ENCODE data around the gene FAM3D.

DNA sequence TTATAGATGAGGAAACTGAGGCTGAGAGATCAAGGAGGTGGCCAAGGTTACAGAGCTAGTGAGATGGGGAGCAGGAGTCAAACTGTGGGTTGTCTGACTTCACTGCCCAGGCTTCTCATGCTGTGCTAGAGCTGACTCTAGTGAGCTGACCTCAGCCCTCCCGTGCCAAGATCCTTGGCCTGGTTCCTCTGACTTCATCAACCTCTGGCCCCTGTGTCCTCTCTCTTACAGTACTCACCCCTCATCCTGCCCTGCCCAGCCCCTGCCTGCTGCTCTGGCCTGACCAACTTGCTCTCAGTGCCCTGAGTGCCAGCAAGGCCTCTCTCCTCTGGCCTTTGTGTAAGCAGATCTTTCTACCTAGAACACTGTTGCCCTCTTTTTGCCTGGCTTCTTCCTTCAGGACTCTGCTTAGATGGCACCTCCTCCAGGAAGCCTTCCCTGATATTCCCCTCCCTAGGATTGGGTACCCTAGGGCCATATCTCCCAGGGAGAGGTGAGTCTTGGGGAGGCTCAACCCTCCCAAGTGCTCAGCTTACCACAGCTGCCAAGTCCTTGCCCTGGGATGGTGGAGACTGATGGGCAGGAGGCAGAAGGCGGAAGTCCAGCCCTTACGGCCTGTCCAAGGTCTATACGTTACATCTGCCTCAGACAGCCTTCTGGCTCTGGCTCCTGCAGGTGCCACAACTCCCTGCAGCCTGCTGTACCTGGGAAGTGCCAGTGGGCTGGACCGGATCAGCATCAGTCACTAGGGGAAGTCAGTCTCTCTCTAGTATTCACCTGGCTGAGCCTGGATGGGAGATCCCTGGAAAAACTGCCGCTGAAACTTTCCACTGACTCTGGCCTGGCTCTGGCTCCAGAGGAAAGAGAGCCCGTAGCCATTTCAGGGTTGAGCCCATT lies 53.1 kb downstream of the FAM3D start:
- TF ChIP-seq, protein P1, sequence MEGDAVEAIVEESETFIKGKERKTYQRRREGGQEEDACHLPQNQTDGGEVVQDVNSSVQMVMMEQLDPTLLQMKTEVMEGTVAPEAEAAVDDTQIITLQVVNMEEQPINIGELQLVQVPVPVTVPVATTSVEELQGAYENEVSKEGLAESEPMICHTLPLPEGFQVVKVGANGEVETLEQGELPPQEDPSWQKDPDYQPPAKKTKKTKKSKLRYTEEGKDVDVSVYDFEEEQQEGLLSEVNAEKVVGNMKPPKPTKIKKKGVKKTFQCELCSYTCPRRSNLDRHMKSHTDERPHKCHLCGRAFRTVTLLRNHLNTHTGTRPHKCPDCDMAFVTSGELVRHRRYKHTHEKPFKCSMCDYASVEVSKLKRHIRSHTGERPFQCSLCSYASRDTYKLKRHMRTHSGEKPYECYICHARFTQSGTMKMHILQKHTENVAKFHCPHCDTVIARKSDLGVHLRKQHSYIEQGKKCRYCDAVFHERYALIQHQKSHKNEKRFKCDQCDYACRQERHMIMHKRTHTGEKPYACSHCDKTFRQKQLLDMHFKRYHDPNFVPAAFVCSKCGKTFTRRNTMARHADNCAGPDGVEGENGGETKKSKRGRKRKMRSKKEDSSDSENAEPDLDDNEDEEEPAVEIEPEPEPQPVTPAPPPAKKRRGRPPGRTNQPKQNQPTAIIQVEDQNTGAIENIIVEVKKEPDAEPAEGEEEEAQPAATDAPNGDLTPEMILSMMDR (IDR thresholded peaks at IDR 0.05; ENCODE audit: insufficient read depth, low read length): no peak
- no peak for TF ChIP-seq POLR2AphosphoS5 (IDR thresholded peaks at IDR 0.05; ENCODE audit: low read depth)
- TF ChIP-seq, protein P2, sequence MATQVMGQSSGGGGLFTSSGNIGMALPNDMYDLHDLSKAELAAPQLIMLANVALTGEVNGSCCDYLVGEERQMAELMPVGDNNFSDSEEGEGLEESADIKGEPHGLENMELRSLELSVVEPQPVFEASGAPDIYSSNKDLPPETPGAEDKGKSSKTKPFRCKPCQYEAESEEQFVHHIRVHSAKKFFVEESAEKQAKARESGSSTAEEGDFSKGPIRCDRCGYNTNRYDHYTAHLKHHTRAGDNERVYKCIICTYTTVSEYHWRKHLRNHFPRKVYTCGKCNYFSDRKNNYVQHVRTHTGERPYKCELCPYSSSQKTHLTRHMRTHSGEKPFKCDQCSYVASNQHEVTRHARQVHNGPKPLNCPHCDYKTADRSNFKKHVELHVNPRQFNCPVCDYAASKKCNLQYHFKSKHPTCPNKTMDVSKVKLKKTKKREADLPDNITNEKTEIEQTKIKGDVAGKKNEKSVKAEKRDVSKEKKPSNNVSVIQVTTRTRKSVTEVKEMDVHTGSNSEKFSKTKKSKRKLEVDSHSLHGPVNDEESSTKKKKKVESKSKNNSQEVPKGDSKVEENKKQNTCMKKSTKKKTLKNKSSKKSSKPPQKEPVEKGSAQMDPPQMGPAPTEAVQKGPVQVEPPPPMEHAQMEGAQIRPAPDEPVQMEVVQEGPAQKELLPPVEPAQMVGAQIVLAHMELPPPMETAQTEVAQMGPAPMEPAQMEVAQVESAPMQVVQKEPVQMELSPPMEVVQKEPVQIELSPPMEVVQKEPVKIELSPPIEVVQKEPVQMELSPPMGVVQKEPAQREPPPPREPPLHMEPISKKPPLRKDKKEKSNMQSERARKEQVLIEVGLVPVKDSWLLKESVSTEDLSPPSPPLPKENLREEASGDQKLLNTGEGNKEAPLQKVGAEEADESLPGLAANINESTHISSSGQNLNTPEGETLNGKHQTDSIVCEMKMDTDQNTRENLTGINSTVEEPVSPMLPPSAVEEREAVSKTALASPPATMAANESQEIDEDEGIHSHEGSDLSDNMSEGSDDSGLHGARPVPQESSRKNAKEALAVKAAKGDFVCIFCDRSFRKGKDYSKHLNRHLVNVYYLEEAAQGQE (IDR thresholded peaks at IDR 0.05; ENCODE audit: insufficient replicate concordance, low read depth): no peak
- no peak for TF ChIP-seq GABPA (IDR thresholded peaks at IDR 0.05; ENCODE audit: low read depth)

Measured in HL-60 (cell line).